ENCODE data around the gene ZFP36.
"Not testable (repeated sequence)": the region's sequence is repeated elsewhere in the genome, so short reads cannot be mapped to it uniquely, and the experiment has no call there.

Gene ZFP36

GRCh38 chr19:39445196-39446111 lies 38.8 kb downstream of the ZFP36 start, which contains the start of gene SUPT5H:
TSS of gene SUPT5H (plus strand) at chr19:39445582. CDS start at chr19:39445891, 309 bp downstream.
- H3K27me3 ChIP-seq: peaks cover 14% of the 10 kb centered on the region
- peaks cover 15% of the 10 kb centered on the region for H3K36me3 ChIP-seq
- H3K27ac ChIP-seq: peak within 1 kb of the TSS; percentile 94
- no peaks in the 10 kb centered on the region for H3K9me3 ChIP-seq
- H3K4me1 ChIP-seq (ENCODE audit: control insufficient read depth in 1 of 2, insufficient read depth in 1 of 2, low read depth in 1 of 2, low read length in 1 of 2): peaks cover 21 to 30% of the 10 kb centered on the region in 2 experiments
- peak; percentile 41 for TF ChIP-seq CTCF (IDR thresholded peaks at IDR 0.05)
- H3K4me3 ChIP-seq (ENCODE audit: low read depth in 1 of 2, low read length in 1 of 2): peak within 1 kb of the TSS; percentile 90 to 93

GRCh38 chr19:39446365-39447084 lies 39.9 kb downstream of the ZFP36 start:
- Histone ChIP-seq H3K36me3 (peaks cover 15% of the 10 kb centered on the region), H3K27me3 (peaks cover 8% of the 10 kb centered on the region), H3K27ac (peak overlapping the region; percentile 94), H3K4me1 (ENCODE audit: control insufficient read depth in 1 of 2, insufficient read depth in 1 of 2, low read depth in 1 of 2, low read length in 1 of 2) (peaks cover 21 to 30% of the 10 kb centered on the region in 2 experiments), H3K9me3 (no peaks in the 10 kb centered on the region), H3K4me3 (ENCODE audit: low read depth in 1 of 2, low read length in 1 of 2) (peak overlapping the region; percentile 90 to 93)
- no peak for TF ChIP-seq CTCF (IDR thresholded peaks at IDR 0.05)

GRCh38 chr19:39448271-39448670 lies 41.6 kb downstream of the ZFP36 start:
- no peak overlapping the region for H3K4me3 ChIP-seq (ENCODE audit: low read depth in 1 of 2, low read length in 1 of 2)

GRCh38 chr19:39449116-39449797 lies 42.6 kb downstream of the ZFP36 start:
- H3K4me3 ChIP-seq (ENCODE audit: low read depth in 1 of 2, low read length in 1 of 2): no peak overlapping the region
- no peaks in the 10 kb centered on the region for H3K27me3 ChIP-seq
- no peak overlapping the region for H3K27ac ChIP-seq
- peaks cover 28% of the 10 kb centered on the region for H3K36me3 ChIP-seq
- peaks cover 20 to 29% of the 10 kb centered on the region in 2 experiments for H3K4me1 ChIP-seq (ENCODE audit: control insufficient read depth in 1 of 2, insufficient read depth in 1 of 2, low read depth in 1 of 2, low read length in 1 of 2)
- no peak for TF ChIP-seq CTCF (IDR thresholded peaks at IDR 0.05)
- no peaks in the 10 kb centered on the region for H3K9me3 ChIP-seq

More at GRCh38 chr19:39448271-39448670, 41.6 kb downstream of the ZFP36 start:
- Histone ChIP-seq H3K4me1 (ENCODE audit: control insufficient read depth in 1 of 2, insufficient read depth in 1 of 2, low read depth in 1 of 2, low read length in 1 of 2) (peaks cover 21 to 30% of the 10 kb centered on the region in 2 experiments), H3K27ac (no peak overlapping the region), H3K36me3 (peaks cover 18% of the 10 kb centered on the region), H3K9me3 (no peaks in the 10 kb centered on the region), H3K27me3 (no peaks in the 10 kb centered on the region)
- TF ChIP-seq CTCF (IDR thresholded peaks at IDR 0.05): no peak

- peaks cover 7 to 17% of the 10 kb centered on the region in 2 experiments for H3K4me1 ChIP-seq (ENCODE audit: control insufficient read depth in 1 of 2, insufficient read depth in 1 of 2, low read depth in 1 of 2, low read length in 1 of 2)
- not testable (repeated sequence) for H3K9me3 ChIP-seq, H3K27ac ChIP-seq
These were observed 44.6 kb downstream of the ZFP36 start for GRCh38 chr19:39451257-39451656.

More at GRCh38 chr19:39451257-39451656, 44.6 kb downstream of the ZFP36 start:
- H3K27me3 ChIP-seq; H3K4me3 ChIP-seq (ENCODE audit: low read depth in 1 of 2, low read length in 1 of 2): not testable (repeated sequence)
- H3K36me3 ChIP-seq: peaks cover 38% of the 10 kb centered on the region

Data from neutrophil (primary cell).